ENCODE results near the gene ADAMTS15. TPM values are rescaled to one million over a fixed set of nuclear protein-coding genes. Genes with fewer than 3 reads are reported as not detected.

ADAMTS15 gene
- total and polyA plus RNA-seq, 10 of the 15 experiments (the other 5 are each of a cell fraction or from before 2014, with no cell fraction given) = not detected

DNA sequence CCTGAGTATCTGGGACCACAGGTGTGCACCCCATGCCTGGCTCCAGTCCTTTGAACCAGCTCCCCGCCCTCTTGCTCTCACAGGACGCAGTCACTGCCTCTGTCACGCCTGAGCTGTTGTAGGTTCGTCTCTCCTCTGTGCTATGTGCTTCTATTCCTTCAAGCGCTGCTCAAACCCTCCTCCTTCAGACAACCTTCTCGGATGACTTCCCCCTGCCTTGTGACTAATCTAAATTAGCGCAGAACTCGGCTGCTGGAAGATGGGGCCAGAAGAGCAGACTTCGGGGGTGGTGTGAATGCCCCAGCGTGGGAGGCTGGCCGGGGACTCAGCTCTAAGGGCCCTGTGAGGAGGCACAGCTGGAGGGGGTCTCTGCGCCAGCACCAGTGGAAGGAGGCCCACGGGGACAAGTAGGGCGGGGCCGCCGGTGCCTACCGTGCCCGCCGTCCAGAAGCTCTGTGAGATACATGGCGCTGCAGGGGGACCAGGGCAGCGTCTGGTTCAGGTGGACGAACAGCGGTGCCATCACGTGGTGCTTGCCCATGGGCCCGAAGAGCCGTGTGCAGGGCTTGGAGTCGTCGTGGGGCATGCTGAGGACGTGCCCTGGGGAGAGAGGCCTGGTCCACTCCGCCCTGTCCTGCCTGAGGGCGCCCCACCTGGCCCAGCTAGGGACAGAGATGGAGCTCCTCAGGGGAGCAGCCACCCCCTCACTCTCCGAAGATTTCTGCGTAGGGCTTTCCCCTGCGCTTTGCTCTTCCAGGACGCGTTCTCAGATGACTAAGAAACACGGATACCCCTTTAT lies 32.5 kb upstream of the ADAMTS15 start:
- ChIA-PET RAD21 (ENCODE audit: unreplicated experiment) (no interaction called here), CTCF (no interaction called here), SMC1A (ENCODE audit: uncharacterized antibody, unreplicated experiment) (no interaction called here), POLR2A (no interaction called here)
- TF ChIP-seq EZH2 (IDR thresholded peaks at IDR 0.05; ENCODE audit: borderline replicate concordance, control insufficient read depth, low read depth, low read length) (no peak), ATF7 (IDR thresholded peaks at IDR 0.05; ENCODE audit: low read depth) (no peak), CEBPB (IDR thresholded peaks at IDR 0.05; ENCODE audit: borderline replicate concordance in 1 of 2, low read depth in 2 of 2, low read length in 2 of 2) (no peak)
- no peaks in the 10 kb centered on the region for H3K9me3 ChIP-seq (replicated peaks; ENCODE audit: control insufficient read depth, insufficient read depth, low read length)
- peaks cover 2 to 9% of the 10 kb centered on the region in 2 experiments; a peak in 3 of 4 replicates for H3K27me3 ChIP-seq (replicated peaks in 1 of 2; ENCODE audit: control insufficient read depth in 2 of 2, insufficient read depth in 2 of 2, low read length in 1 of 2)
- FAIRE-seq (no peak), DNase-seq (ENCODE audit: low read depth, low spot score) (no peak), ATAC-seq (no peak)
- no peaks in the 10 kb centered on the region for H4K20me1 ChIP-seq (ENCODE audit: control insufficient read depth, insufficient read depth)
- no peak overlapping the region for H3K27ac ChIP-seq (ENCODE audit: control insufficient read depth, insufficient read depth)
- H3K4me1 ChIP-seq (ENCODE audit: control insufficient read depth, insufficient read depth, low read length) = no peaks in the 10 kb centered on the region
- H3K9ac ChIP-seq (ENCODE audit: control insufficient read depth, insufficient read depth, low read length) = no peak overlapping the region
- no peak overlapping the region for H2AFZ ChIP-seq (ENCODE audit: control insufficient read depth, low read depth, low read length)
- no peak overlapping the region for H3K4me2 ChIP-seq (ENCODE audit: control insufficient read depth, insufficient read depth)
- no peaks in the 10 kb centered on the region for H3K79me2 ChIP-seq (ENCODE audit: control insufficient read depth, insufficient read depth, low read length)
- H3K4me3 ChIP-seq = no peak overlapping the region
- no peaks in the 10 kb centered on the region for H3K36me3 ChIP-seq (ENCODE audit: control insufficient read depth in 2 of 2, insufficient read depth in 2 of 2, low read length in 1 of 2)
- in situ Hi-C loops (cut with MboI) (no loop called here), intact Hi-C loops (cut with micrococcal nuclease; ENCODE audit: unreplicated experiment) (no loop called here)
- BruUV-seq (replicated peaks) = no TSS peak
- WGBS (ENCODE audit: insufficient coverage, insufficient replicate concordance, low lambda C conversion rate, missing lambda C conversion rate) = 46% methylated on average over 36 of the region's 37 CpGs

DNA sequence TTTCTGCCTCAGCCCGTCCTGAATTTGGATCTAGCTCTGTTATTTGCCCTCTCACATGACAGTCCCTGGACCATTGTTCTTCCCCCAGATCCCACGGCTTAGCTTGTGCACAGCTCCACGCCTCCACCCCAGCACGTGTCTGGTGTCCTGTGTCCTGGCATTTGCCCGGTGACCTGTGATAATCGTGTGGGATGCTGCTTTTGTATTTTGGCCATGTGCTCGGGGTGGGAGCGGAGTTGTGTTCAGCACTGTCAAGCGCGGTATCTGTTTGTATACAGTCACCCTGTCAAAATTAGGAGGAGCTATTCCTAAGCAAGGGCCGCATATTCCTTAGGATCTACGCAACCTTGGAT lies 31.9 kb upstream of the ADAMTS15 start:
- CTCF ChIA-PET = no interaction called here
- in situ Hi-C loops (cut with MboI) (no loop called here), intact Hi-C loops (cut with micrococcal nuclease; ENCODE audit: unreplicated experiment) (no loop called here)
- DNase-seq (ENCODE audit: low read depth, low spot score) = no peak
- no peak for FAIRE-seq
- H3K36me3 ChIP-seq (ENCODE audit: control insufficient read depth in 2 of 2, insufficient read depth in 2 of 2, low read length in 1 of 2) = no peaks in the 10 kb centered on the region
- H3K4me2 ChIP-seq (ENCODE audit: control insufficient read depth, insufficient read depth) = no peak overlapping the region
- no peaks in the 10 kb centered on the region for H3K79me2 ChIP-seq (ENCODE audit: control insufficient read depth, insufficient read depth, low read length)
- no peaks in the 10 kb centered on the region for H3K9me3 ChIP-seq (replicated peaks; ENCODE audit: control insufficient read depth, insufficient read depth, low read length)
- H3K4me1 ChIP-seq (ENCODE audit: control insufficient read depth, insufficient read depth, low read length) = no peaks in the 10 kb centered on the region
- H3K9ac ChIP-seq (ENCODE audit: control insufficient read depth, insufficient read depth, low read length) = no peak overlapping the region
- 57% methylated on average over 12 of the region's 12 CpGs for WGBS (ENCODE audit: insufficient coverage, insufficient replicate concordance, low lambda C conversion rate, missing lambda C conversion rate)
- H4K20me1 ChIP-seq (ENCODE audit: control insufficient read depth, insufficient read depth) = no peaks in the 10 kb centered on the region
- no peak overlapping the region for H3K4me3 ChIP-seq
- H3K27me3 ChIP-seq (replicated peaks in 1 of 2; ENCODE audit: control insufficient read depth in 2 of 2, insufficient read depth in 2 of 2, low read length in 1 of 2) = peaks cover 2 to 9% of the 10 kb centered on the region in 2 experiments; a peak in 3 of 4 replicates
- H2AFZ ChIP-seq (ENCODE audit: control insufficient read depth, low read depth, low read length) = no peak overlapping the region
- POLR2A ChIA-PET = no interaction called here
- SMC1A ChIA-PET (ENCODE audit: uncharacterized antibody, unreplicated experiment) = no interaction called here
- no peak for ATAC-seq
- no TSS peak for BruUV-seq (replicated peaks)
- RAD21 ChIA-PET (ENCODE audit: unreplicated experiment) = no interaction called here
- H3K27ac ChIP-seq (ENCODE audit: control insufficient read depth, insufficient read depth) = no peak overlapping the region
- TF ChIP-seq, protein P1, sequence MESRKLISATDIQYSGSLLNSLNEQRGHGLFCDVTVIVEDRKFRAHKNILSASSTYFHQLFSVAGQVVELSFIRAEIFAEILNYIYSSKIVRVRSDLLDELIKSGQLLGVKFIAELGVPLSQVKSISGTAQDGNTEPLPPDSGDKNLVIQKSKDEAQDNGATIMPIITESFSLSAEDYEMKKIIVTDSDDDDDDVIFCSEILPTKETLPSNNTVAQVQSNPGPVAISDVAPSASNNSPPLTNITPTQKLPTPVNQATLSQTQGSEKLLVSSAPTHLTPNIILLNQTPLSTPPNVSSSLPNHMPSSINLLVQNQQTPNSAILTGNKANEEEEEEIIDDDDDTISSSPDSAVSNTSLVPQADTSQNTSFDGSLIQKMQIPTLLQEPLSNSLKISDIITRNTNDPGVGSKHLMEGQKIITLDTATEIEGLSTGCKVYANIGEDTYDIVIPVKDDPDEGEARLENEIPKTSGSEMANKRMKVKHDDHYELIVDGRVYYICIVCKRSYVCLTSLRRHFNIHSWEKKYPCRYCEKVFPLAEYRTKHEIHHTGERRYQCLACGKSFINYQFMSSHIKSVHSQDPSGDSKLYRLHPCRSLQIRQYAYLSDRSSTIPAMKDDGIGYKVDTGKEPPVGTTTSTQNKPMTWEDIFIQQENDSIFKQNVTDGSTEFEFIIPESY (IDR thresholded peaks at IDR 0.05) = no peak
- no peak for TF ChIP-seq CBFB (IDR thresholded peaks at IDR 0.05; ENCODE audit: low read depth)
- TF ChIP-seq, protein P2, sequence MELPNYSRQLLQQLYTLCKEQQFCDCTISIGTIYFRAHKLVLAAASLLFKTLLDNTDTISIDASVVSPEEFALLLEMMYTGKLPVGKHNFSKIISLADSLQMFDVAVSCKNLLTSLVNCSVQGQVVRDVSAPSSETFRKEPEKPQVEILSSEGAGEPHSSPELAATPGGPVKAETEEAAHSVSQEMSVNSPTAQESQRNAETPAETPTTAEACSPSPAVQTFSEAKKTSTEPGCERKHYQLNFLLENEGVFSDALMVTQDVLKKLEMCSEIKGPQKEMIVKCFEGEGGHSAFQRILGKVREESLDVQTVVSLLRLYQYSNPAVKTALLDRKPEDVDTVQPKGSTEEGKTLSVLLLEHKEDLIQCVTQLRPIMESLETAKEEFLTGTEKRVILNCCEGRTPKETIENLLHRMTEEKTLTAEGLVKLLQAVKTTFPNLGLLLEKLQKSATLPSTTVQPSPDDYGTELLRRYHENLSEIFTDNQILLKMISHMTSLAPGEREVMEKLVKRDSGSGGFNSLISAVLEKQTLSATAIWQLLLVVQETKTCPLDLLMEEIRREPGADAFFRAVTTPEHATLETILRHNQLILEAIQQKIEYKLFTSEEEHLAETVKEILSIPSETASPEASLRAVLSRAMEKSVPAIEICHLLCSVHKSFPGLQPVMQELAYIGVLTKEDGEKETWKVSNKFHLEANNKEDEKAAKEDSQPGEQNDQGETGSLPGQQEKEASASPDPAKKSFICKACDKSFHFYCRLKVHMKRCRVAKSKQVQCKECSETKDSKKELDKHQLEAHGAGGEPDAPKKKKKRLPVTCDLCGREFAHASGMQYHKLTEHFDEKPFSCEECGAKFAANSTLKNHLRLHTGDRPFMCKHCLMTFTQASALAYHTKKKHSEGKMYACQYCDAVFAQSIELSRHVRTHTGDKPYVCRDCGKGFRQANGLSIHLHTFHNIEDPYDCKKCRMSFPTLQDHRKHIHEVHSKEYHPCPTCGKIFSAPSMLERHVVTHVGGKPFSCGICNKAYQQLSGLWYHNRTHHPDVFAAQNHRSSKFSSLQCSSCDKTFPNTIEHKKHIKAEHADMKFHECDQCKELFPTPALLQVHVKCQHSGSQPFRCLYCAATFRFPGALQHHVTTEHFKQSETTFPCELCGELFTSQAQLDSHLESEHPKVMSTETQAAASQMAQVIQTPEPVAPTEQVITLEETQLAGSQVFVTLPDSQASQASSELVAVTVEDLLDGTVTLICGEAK (IDR thresholded peaks at IDR 0.05; ENCODE audit: borderline replicate concordance) = no peak
- no peak for TF ChIP-seq PML (IDR thresholded peaks at IDR 0.05; ENCODE audit: low read length)
- no peak for TF ChIP-seq CHD4 (IDR thresholded peaks at IDR 0.05)
- no peak for TF ChIP-seq NR2C2 (IDR thresholded peaks at IDR 0.05; ENCODE audit: borderline replicate concordance, control insufficient read depth, insufficient read length, low read depth)
- no peak for TF ChIP-seq EZH2 (IDR thresholded peaks at IDR 0.05; ENCODE audit: borderline replicate concordance, control insufficient read depth, low read depth, low read length)
